ENCODE results near the gene POLA2.
"Not testable (repeated sequence)": the region's sequence is repeated elsewhere in the genome, so short reads cannot be mapped to it uniquely, and the experiment has no call there.

- TF ChIP-seq POLR2A, CTCF (IDR thresholded peaks at IDR 0.05): not testable (repeated sequence)
Measured at GRCh38 chr11:65248184-65248710, 13.5 kb upstream of the POLA2 start.

All from esophagus squamous epithelium (tissue), 4 donors.